Muscle layer of colon (tissue), 2 donors: ENCODE results near the gene GIMAP8.
"Not testable (repeated sequence)": the region's sequence is repeated elsewhere in the genome, so short reads cannot be mapped to it uniquely, and the experiment has no call there.

Experiments used
- H3K27ac ChIP-seq: one replicate; pipeline ENCODE4 v1.7.0; 2013; ENCODE audit warnings: low read depth, mild to moderate bottlenecking, low read length, moderate library complexity
- H3K27me3 ChIP-seq, 2 donors: one replicate each; pipeline ENCODE4 v1.7.0; 2013; ENCODE audit warnings: low read length in 2 of 2, mild to moderate bottlenecking in 2 of 2; ENCODE audit not compliant: insufficient read depth in 2 of 2, control insufficient read depth in 1 of 2
- H3K36me3 ChIP-seq: one replicate; pipeline ENCODE4 v1.7.0; 2013; ENCODE audit warnings: mild to moderate bottlenecking, low read length; ENCODE audit not compliant: insufficient read depth
- H3K4me1 ChIP-seq: one replicate; pipeline ENCODE4 v1.7.0; 2013; ENCODE audit warnings: mild to moderate bottlenecking, low read length; ENCODE audit not compliant: insufficient read depth
- H3K4me3 ChIP-seq, 2 donors: one replicate each; pipeline ENCODE4 v1.7.0; 2013; ENCODE audit warnings: low read length in 2 of 2, low read depth in 1 of 2, mild to moderate bottlenecking in 1 of 2, moderate library complexity in 1 of 2
- H3K9ac ChIP-seq: one replicate; pipeline ENCODE4 v1.7.0; 2013; ENCODE audit warnings: low read length
- H3K9me3 ChIP-seq: one replicate; pipeline ENCODE4 v1.7.0; 2013; ENCODE audit warnings: mild to moderate bottlenecking, low read length
- donor health status: abdominal sarcoma.
- donor health status: Adenocarcinoma of cecum.

GIMAP8 gene

DNA sequence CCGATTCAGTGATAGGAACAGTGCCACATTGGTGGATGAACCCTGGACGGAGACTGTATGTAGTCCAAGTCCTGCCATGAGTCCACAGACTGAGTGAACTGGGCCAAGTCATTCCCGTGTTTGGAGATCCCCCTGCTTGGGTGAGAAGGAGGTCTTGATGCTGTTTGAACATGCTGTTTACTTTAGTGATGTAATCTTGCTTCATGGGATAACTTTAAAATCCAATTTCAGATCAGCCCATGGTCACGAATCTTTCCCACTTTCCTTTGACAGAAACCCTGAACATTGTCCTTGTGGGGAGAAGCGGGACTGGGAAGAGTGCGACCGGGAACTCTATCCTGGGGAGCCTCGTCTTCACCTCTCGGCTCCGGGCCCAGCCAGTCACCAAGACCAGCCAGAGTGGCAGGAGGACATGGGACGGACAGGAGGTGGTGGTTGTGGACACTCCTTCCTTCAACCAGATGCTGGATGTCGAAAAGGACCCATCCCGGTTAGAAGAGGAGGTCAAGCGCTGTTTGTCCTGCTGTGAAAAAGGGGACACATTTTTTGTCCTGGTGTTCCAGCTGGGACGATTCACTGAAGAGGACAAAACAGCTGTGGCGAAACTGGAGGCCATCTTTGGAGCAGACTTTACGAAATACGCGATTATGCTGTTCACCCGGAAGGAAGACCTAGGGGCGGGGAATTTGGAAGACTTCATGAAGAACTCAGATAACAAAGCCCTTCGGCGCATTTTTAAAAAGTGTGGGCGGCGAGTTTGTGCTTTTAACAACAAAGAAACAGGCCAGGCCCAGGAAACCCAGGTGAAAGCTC is 26.6 kb downstream of the GIMAP8 start:
- H3K36me3 ChIP-seq = no peaks in the 10 kb centered on the region
- H3K9ac ChIP-seq = no peak overlapping the region
- no peaks in the 10 kb centered on the region for H3K27me3 ChIP-seq
- H3K27ac ChIP-seq = no peak overlapping the region
- no peak overlapping the region for H3K4me3 ChIP-seq
- no peaks in the 10 kb centered on the region for H3K4me1 ChIP-seq
- no peaks in the 10 kb centered on the region for H3K9me3 ChIP-seq

DNA sequence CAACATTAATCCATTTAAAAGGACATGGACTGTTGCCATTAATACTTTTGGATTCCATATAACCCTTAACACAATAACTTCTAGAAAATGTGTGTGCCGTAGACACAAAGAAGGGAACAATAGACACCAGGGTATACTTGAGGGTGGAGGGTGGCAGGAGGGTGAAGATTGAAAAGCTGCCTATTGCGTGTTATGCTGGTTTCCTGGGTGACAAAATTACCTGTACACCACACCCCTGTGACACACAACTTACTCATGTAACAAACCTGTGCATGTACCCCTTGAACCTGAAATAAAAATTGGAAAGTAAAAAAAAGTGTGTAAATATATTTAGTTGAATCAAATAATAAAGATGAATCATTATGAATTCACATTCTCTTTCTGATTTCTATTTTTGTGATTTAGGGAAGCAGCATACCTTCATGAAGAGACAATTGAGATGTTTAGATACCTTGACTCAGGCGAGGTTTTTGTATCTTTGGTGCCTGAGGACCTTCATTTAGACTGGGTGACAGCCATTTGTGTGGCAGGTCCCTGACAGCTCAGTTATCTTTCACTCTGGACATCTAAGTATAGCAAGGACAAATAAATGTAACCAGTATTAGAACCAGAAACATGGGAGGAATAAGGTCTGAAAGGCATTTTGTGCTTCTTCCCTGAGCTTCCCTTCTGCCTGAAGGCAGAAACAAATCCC is 28.7 kb downstream of the GIMAP8 start:
- H3K4me1 ChIP-seq = no peaks in the 10 kb centered on the region
- no peaks in the 10 kb centered on the region for H3K27me3 ChIP-seq
- H3K9me3 ChIP-seq = no peaks in the 10 kb centered on the region
- H3K9ac ChIP-seq = no peak overlapping the region
- H3K4me3 ChIP-seq = no peak overlapping the region
- no peak overlapping the region for H3K27ac ChIP-seq
- H3K36me3 ChIP-seq = no peaks in the 10 kb centered on the region

DNA sequence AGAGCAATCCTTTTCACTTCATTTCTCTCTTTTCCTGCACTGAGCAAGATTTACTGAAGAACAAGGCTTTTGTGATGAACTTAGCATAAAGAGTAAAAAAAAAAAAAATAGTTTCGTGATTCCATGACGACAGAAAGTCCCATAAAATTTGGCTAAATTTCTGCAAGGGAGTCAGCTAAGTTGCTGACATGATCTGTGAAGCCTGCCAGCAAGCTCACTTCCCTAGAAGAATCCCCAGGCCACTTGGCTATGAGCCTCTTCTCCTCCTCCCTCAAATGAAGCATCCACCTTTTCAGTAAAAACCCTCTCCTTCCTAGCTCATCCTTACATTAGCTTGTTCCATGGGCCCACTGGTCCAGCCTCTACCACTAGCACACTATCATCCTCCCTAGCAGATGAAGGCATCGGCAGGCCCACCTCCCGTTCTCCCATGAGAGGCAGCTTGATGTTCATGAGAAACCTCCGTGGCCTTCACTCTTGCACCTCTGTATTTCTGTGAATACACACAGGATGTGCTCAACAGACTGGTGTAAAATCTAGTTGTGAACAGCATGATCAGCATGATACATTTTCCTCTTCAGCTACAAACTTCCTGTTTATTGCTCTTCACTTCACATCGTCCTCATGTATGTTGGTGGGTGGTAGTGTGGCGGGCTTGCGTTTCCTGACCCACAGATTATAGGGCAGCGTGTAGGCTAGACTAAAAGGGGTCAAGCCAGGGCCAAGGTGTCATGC is 30.9 kb downstream of the GIMAP8 start:
- H3K4me1 ChIP-seq = no peaks in the 10 kb centered on the region

DNA sequence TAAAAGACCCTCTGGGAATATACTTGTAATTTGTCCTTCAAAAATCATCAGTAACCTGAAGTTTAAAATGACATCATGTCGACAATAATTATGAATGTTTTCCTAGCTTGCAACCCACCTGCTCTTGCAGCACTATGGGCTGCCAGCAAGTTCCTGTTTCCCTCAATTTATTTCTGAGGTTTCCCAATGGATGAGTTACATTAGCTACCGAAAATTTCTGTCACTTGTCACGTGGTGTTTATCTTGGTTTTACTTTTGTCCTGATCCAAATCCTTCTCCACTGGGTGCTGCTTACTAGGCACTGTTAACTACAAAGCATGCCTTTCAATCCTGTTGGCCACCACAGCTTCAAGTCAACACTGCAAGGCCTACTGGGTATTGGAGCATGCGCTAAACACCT is 31.5 kb downstream of the GIMAP8 start:
- H3K36me3 ChIP-seq = no peaks in the 10 kb centered on the region
- H3K27me3 ChIP-seq = no peaks in the 10 kb centered on the region
- H3K9ac ChIP-seq = no peak overlapping the region
- no peak overlapping the region for H3K27ac ChIP-seq
- no peaks in the 10 kb centered on the region for H3K9me3 ChIP-seq
- no peak overlapping the region for H3K4me3 ChIP-seq
- H3K4me1 ChIP-seq = no peaks in the 10 kb centered on the region

More for the DNA sequence above, 30.9 kb downstream of the GIMAP8 start:
- H3K36me3 ChIP-seq = no peaks in the 10 kb centered on the region
- no peaks in the 10 kb centered on the region for H3K9me3 ChIP-seq
- H3K27ac ChIP-seq = no peak overlapping the region
- H3K27me3 ChIP-seq = no peaks in the 10 kb centered on the region
- no peak overlapping the region for H3K4me3 ChIP-seq
- no peak overlapping the region for H3K9ac ChIP-seq

DNA sequence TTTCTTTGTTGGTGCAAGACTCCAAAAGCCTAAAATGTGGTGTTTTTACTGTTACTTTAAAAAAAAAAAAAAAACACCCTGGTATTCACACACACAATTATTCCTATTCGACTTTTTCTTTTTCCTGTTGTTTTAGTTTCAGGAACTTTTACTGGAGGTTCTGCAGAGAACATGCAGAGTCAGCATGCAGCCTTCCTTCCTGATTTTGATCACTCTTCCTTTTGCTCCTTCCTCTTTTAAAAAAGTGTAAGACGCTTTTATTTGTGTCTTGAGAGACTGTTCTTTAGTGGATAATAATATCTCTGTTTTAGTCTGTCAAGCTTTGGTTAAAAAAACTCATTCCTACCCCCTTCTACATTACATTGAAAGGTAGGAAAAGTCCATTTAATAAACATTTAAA is 33.1 kb downstream of the GIMAP8 start:
- not testable (repeated sequence) for H3K4me3 ChIP-seq, H3K36me3 ChIP-seq, H3K27me3 ChIP-seq, H3K27ac ChIP-seq, H3K9me3 ChIP-seq, H3K9ac ChIP-seq, H3K4me1 ChIP-seq

DNA sequence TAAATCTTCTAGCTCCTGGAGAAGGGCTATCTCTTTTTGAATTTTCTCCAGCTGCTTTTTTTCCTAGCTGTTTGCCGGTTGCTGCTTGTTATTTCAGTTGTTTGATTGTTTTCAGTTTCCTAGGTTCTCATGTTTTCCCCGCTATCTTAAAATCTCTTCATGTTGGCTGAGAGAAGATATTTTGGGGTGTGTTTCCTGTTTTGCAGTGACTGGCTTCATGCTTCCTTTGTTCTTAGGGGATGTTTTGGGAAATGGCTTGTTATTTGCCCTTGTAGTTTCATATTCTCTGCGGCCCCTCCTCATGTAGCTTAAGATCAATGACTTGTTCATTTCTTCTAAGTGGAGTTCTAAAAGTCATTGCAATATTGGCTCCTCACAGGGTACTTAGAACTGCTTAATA is 33.6 kb downstream of the GIMAP8 start:
- not testable (repeated sequence) for H3K9me3 ChIP-seq, H3K27ac ChIP-seq, H3K36me3 ChIP-seq, H3K27me3 ChIP-seq, H3K9ac ChIP-seq, H3K4me1 ChIP-seq, H3K4me3 ChIP-seq

DNA sequence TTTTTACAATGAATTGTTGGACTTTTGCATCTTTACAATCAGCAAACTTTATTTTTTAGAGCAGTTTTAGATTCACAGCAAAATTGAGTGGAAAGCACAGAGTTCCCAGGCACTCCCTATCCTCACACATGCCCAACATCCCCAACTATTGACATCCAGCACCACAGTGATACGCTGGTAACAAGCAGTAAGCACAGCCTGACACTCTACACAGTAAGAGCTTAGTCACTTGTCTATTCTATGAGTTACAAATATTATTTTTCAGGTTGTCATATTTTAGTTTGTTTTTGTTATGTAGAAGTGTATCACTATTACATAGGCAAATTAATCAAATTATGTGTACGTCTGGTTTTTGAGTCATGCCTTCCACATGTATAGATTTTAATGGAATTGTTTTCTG is 37.2 kb downstream of the GIMAP8 start:
- H3K27me3 ChIP-seq = no peaks in the 10 kb centered on the region

DNA sequence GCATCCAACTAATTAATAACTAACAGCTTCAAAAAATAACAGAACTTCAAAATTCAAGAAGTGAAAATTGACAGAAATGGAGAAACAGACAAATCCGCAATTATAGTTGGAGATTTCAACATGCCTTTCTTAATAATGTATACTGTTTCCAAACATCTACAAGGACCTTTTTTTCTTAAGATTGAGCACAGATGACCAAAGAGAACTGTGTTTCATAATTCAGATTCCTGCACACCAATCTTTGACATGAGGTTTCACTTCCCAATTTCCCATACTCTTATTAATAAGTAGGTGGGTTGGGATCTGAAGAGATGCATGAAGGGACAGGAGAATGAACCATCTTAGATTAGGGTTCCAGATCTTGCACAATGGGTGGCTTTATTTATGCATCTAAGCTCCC is 39.4 kb downstream of the GIMAP8 start:
- Histone ChIP-seq H3K36me3 (no peaks in the 10 kb centered on the region), H3K27me3 (no peaks in the 10 kb centered on the region), H3K9me3 (no peaks in the 10 kb centered on the region), H3K4me3 (no peak overlapping the region), H3K4me1 (no peaks in the 10 kb centered on the region), H3K9ac (no peak overlapping the region), H3K27ac (no peak overlapping the region)

More for the DNA sequence above, 37.2 kb downstream of the GIMAP8 start:
- Histone ChIP-seq H3K4me3 (no peak overlapping the region), H3K27ac (no peak overlapping the region), H3K4me1 (no peaks in the 10 kb centered on the region), H3K9ac (no peak overlapping the region), H3K9me3 (no peaks in the 10 kb centered on the region), H3K36me3 (no peaks in the 10 kb centered on the region)

DNA sequence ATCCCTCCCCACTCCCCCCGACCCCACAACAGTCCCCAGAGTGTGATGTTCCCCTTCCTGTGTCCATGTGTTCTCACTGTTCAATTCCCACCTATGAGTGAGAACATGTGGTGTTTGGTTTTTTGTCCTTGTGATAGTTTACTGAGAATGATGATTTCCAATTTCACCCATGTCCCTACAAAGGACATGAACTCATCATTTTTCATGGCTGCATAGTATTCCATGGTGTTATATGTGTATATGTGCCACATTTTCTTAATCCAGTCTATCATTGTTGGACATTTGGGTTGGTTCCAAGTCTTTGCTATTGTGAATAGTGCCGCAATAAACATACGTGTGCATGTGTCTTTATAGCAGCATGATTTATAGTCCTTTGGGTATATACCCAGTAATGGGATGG is 43.0 kb downstream of the GIMAP8 start:
- H3K4me1 ChIP-seq, H3K27ac ChIP-seq, H3K36me3 ChIP-seq, H3K27me3 ChIP-seq, H3K9ac ChIP-seq, H3K9me3 ChIP-seq, H3K4me3 ChIP-seq: not testable (repeated sequence)

DNA sequence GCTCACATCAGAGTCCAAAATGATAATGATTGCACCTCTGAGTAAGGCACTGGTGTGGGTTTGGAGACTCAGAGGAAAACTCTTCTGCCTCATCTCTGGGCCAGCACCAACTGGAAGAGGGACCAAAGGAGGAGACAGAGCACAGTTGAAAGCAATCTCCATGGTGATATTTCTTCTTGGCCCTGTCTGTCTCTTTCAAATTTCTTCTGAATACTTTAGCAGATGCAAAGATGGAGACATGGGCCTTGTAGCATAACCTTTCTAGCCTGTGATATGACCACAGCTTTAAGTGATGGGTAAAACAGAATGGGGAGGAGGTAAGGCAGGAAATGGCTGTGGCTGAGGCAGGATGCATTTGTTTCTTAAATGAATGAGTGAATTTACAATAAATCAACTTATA is 52.1 kb downstream of the GIMAP8 start:
- H3K27me3 ChIP-seq = no peaks in the 10 kb centered on the region
- H3K36me3 ChIP-seq = no peaks in the 10 kb centered on the region
- H3K4me3 ChIP-seq = no peak overlapping the region
- H3K9me3 ChIP-seq = no peaks in the 10 kb centered on the region
- H3K27ac ChIP-seq = no peak overlapping the region
- no peak overlapping the region for H3K9ac ChIP-seq
- H3K4me1 ChIP-seq = no peaks in the 10 kb centered on the region

DNA sequence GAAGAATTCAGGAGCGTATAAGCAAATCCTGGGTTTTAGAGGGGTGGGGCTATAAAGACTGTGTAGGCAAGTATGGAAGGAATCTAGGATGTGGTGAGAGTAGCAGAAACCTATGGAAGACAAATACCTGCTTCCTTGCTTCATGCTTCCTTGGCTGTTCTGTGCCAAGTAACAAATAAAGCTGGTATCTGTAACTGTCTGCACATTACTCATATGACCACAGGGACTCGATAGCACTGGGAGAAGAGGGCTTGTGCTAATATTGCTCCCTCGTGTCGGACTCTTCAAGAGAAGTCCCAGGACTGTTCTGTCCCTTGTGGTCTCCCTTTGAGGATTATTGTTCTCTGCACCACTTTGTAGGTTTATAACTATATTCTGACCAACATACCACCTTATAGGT is 52.7 kb downstream of the GIMAP8 start:
- H3K4me1 ChIP-seq = no peaks in the 10 kb centered on the region
- no peaks in the 10 kb centered on the region for H3K9me3 ChIP-seq
- H3K36me3 ChIP-seq = no peaks in the 10 kb centered on the region
- no peaks in the 10 kb centered on the region for H3K27me3 ChIP-seq
- H3K27ac ChIP-seq = no peak overlapping the region
- no peak overlapping the region for H3K4me3 ChIP-seq
- H3K9ac ChIP-seq = no peak overlapping the region
